HG02870 (cell line): ENCODE data around the gene KIFC3.
"Not testable (repeated sequence)": the region's sequence is repeated elsewhere in the genome, so short reads cannot be mapped to it uniquely, and the experiment has no call there.

Experiments
- ATAC-seq: cut with Tn5 transposase; IDR thresholded peaks from one replicate; pipeline ENCODE4 v1.9.1; 2021; ENCODE audit warnings: mild to moderate bottlenecking, moderate library complexity; ENCODE audit not compliant: unreplicated experiment

KIFC3 gene, protein sequence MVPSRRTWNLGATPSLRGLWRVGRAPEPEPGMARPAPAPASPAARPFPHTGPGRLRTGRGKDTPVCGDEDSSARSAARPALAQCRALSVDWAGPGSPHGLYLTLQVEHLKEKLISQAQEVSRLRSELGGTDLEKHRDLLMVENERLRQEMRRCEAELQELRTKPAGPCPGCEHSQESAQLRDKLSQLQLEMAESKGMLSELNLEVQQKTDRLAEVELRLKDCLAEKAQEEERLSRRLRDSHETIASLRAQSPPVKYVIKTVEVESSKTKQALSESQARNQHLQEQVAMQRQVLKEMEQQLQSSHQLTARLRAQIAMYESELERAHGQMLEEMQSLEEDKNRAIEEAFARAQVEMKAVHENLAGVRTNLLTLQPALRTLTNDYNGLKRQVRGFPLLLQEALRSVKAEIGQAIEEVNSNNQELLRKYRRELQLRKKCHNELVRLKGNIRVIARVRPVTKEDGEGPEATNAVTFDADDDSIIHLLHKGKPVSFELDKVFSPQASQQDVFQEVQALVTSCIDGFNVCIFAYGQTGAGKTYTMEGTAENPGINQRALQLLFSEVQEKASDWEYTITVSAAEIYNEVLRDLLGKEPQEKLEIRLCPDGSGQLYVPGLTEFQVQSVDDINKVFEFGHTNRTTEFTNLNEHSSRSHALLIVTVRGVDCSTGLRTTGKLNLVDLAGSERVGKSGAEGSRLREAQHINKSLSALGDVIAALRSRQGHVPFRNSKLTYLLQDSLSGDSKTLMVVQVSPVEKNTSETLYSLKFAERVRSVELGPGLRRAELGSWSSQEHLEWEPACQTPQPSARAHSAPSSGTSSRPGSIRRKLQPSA

DNA sequence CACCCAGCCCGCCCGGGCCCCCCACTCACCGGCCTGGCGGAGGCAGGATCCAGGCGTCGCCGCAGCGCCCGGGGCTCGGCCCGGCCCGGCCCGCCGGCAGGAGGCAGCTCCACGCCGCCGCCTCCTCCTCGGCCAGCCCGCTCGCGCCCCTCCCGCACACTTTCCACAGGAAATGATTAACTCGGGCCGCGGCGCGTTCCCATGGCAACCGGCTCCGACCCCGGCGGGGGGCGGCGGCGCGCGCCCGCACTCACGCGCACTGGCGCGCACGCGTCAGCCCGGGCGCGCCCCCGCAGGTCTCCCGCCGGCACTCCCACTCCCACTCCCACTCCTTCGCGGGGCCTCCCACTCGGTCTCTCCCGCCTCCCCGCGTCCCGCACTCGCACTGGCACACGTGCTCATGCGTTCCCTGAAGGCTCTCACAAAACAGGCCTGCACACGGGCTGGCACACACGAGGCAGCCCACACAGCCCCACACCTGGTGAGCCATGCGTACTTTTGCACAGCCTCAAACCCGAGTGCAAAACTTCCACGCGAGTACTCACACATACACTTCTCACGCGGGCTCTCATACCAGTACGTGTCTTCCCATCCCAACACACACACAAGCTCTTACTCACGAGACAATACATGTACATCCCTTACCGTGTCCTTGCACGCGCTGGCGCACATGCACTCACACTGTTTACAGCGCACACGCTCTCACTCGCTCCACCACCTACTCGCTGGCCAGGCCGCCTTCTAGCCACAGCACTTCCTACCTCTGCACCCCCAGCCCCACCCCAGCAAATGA is at the start of gene KIFC3:
Gene KIFC3 (minus strand): TSS at position 151 of the 793 bp plus-strand sequence. CDS start 4,248 bp downstream, outside the sequence.
- no peak for ATAC-seq

DNA sequence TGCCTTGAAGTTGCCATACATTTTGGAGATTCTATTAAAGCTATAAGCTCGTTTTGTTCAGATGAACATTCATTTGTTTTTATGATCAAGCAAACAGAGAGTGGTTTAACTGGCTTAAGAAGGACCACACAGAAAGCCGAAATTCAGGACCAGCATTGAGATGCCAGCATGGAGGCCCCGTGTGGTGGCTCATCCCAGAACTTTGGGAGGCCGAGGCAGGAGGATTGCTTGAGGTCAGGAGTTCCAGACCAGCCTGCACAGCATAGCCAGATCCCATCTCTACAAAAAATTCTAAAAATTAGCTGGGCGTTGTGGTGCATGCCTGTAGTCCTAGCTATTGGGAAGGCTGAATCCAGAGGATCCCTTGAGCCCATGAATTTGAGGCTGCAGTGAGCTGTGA is 45.9 kb upstream of the KIFC3 start:
- ATAC-seq = no peak

DNA sequence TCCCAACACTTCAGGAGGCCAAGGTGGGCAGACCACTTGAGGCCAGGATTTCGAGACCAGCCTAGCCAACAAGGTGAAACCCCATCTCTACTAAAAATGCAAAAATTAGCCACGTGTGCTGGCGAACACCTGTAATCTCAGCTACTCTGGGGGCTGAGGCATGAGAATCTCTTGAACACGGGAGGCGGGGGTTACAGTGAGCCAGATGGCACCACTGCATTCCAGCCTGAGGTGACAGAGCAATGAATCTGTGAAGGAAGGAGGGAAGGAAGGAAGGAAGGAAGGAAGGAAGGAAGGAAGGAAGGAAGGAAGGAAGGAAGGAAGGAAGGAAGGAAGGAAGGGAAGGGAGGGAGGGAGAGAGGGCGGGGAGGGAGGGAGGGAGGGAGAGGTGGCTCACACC is 44.6 kb upstream of the KIFC3 start:
- ATAC-seq = not testable (repeated sequence)

DNA sequence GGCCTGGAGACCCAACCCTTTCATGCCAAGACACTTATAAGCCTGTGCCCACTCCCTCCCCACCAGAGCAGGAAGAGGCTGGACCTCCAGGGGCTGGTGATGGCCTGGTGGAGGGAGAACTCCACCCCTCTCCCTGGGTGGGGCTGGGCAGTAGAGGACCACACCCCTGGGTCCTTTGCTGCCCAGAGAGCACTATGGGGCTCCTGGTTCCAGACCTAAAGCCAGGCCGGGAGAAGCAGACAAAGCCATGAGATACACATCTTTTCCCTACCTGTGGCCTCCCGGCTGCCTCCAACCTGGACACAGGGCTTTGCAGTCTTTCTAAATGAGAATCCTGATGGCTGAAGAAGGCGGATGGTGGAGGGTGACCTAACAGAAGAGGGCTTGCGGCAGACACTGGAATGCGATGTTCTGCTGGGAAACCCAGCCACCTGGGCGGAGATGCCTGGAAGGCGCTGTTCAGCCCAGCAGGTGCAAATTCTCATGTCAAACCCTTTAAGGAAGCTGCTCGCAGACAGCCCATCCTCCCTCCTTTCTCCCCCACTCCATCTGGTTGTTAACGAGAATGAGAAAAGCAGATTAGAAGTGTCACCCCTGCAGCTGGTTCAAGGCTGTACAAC is 43.9 kb upstream of the KIFC3 start:
- no peak for ATAC-seq

DNA sequence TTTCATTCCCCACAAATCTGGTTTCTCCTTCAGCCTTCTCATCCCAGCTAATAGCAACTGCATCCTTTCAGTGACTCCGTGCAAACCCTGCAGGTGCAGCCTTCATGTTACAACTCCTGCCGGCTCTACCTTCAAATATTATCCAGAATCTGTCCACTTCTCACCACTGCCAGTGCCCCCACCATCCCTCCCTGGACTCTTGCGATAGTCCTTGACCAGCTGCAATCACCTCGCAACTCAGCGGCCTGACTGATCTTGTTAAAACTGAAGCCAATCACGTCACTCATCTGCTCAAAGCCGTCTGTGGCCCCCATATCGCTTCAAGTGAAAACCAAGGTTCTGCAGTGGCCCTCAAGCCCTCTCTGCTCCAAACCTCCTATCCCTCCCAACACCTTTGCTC is 42.8 kb upstream of the KIFC3 start:
- no peak for ATAC-seq

DNA sequence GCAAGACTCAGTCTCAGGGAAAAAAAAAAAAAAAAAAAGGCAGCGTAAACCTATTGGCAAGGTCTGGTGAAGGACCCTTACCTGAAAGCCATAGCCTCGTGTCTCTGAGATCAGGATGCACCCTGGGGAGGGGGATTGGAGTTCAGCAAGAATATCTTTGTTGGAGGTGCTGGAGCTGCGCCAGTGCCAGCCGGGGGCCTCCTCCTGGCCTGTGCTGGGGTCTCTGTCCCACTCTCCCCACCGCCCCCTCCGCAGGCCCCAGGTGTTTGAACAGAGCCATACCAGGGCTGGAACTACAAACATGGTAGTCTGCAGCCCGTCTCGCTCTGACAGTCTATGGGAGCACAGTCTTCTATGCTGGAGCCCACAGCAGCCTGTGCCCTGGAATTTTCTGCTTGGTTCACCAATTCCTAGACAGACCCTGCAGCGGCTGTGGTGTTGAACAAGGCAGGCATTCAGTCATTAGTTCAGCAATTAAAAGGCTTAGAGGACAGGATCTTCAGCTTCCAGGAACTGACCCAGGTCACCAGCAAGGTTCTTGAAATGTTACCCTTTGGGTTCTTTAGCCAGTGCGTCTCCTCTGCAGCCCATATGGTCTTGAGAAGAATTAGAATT is 42.2 kb upstream of the KIFC3 start:
- ATAC-seq = no peak

DNA sequence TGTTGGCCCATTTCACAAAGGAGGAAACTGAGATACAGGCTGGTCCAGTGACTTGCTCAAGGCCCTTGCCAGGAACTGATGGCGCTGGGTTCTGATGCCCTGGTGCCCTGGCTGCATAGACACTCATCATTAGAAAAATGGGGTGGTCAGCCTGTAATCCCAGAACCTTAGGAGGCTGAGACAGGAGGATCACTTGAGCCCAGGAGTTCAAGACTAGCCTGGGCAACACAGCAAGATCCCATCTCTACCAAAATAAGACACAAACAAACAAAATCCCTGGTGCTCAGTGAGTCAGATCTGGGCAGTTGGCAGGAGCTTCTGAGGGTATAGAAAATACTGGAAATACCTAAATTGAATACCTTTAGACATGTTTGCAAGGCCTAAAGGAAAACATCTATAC is 41.1 kb upstream of the KIFC3 start:
- ATAC-seq = no peak

DNA sequence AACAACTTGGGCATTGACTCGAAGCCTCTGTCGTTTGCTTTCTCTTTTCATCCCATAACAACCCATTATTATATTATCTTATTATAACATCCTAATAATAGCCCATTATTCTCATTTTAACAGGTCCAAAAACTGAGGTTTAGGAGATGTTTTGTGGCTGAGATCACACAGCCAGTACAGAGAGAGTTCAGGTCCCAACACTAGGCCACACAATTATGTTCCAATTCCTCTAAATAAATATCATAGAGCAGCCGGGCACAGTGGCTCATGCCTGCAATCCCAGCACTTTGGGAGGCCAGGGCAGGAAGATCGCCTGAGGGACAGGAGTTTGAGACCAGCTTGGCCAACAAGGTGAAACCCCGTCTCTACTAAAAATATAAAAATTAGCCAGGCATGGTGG is 40.3 kb upstream of the KIFC3 start:
- no peak for ATAC-seq

DNA sequence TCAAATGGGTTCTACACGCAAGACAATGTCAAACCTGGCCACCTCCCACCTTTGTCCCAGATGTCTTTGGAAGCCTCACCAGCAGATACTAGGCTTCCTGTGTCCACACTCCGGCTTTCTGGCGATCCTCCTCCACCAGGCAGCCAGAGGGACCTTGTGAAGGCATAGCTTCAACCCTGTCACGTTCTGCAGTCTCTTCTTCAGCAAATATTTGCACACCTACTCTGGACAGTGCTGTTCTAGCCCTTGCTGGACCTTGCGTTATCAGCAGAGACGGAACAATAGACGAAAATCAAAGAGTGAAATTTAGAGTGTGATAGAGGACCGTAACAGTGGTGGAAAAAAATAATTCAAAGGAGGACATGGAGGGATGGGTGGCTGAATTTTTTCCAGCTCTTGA is 38.5 kb upstream of the KIFC3 start:
- ATAC-seq = no peak

DNA sequence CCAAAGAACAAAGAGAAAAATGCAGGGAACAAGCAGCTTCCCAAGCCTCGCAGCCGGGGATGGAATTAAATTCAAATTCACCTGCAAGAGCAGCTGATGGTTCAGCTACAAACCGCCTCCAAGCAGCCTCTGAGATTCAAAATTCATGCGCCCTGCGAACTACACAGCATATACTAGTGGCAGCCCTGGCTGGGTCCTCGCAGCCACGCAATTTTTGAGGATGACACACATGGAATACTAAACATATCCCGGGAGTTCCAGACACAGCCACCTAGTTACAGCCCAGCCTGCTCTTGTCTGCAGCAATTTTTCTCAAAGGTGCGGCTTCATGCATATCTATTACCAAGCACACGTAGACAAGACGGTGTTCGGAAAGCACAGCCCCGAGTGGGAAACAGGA is 35.9 kb upstream of the KIFC3 start:
- ATAC-seq = no peak

DNA sequence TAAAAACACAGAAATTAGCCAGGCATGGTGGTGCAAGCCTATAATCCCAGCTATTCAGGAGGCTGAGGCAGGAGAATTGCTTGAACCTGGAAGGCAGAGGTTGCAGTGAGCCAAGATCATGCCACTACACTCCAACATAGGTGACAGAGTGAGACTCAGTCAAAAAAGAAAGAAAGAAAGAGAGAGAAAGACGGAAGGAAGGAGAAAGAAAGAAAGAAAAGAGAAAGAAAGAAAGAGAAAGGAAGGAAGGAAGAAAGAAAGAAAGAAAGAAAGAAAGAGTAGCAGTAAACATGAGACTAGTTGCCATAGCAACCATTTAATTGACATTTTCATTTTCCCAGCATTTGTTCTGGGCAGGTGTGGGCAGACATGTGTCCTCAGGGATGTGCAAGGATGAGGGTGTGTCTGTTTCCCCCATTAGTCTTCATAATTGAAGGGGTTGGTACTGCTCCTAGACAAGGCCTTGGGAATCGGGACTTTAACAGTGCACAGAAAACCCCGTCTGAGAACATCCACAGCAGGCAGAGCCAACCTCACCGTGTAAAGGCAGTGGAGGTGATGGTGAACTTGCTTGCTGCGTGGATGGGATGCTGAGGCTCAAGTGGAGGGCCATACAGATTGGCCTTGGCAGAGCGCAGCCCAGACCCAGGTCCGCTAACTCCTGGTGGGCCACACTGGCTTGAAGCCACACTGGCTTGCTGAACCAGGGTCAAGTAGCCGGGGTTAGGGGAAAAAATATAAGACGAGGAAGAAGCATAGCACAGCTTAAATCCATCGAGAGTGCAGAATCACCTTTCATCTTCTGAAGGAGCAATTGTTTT is 35.2 kb upstream of the KIFC3 start:
- ATAC-seq = no peak

DNA sequence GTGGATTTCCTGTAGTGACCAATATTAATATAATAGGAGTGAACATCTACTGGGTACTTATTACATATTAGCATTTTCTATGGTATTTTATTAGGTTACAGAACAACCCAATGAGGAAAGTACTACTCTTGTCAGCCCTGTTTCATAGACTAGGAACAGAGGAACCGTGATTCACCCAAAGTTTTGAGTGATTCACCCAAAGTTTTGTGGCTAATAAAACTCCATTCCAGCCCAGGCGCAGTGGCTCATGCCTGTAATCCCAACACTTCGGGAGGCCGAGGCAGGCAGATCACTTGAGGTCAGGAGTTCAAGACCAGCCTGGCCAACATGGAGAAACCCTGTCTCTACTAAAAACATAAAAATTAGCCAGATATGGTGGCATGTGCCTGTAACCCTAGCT is 33.1 kb upstream of the KIFC3 start:
- not testable (repeated sequence) for ATAC-seq

DNA sequence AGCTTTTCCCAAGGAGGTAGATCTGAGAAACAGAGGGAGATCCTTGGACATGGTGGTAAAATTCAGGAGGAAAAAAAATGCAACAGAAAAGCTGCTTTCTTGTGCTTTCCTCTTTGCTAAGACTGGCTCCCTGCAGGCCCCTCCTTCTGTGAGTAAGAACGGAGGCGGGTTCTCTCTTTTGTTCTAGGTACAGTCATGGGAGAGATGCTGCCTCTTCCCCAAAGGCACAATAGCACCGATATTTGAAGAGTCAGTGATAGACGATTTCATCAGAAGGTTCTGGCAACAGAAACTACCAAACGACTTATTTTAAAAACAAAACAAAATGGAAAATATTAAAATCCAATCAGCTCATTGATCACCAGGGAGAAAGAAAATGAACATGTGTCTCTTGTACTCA is 32.6 kb upstream of the KIFC3 start:
- ATAC-seq = no peak

DNA sequence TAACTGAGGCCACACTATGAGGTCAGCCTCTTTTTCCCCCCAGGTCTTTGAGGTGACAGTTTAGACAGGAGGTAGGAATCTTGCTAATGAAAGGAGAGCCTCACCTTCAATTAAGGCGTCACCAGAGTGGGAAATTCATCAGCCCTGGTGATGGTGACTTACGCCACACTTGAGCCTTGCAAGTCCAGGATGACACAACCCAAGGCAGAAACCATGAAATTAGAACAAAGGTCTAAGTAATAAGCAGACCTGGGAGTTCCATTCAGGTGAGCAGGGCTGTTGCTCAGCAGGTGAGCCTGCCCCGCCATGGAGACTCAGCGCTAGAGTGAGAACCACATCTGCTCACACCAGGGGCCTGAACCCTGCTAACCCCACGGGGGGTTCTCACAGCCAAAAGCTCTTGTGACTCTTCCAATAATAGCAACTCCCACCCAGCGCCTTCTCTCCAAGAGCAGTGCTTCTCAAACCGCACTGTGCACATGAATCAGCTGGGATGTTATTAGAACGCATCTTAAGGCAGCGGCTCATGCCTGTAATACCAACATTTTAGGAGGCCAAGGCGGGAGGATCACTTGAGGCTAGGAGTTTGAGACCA is 28.7 kb upstream of the KIFC3 start:
- no peak for ATAC-seq

DNA sequence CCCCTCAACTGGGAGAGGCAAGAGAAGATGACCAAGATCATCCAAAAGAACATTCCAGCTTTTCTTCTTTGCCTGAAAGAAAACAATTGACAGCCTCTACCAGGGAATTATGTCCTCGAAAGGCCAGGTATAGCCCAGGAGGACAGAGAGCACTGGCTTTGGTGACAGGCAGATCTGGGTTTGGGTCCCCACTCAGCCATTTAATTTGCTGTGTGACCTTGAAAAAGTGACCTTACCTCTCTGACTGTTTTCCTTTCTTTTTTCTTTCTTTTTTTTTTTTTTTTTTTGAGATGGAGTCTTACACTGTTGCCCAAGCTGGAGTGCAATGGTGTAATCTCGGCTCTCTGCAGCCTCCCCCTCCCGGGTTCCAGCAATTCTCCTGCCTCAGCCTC is 27.7 kb upstream of the KIFC3 start:
- ATAC-seq = no peak

DNA sequence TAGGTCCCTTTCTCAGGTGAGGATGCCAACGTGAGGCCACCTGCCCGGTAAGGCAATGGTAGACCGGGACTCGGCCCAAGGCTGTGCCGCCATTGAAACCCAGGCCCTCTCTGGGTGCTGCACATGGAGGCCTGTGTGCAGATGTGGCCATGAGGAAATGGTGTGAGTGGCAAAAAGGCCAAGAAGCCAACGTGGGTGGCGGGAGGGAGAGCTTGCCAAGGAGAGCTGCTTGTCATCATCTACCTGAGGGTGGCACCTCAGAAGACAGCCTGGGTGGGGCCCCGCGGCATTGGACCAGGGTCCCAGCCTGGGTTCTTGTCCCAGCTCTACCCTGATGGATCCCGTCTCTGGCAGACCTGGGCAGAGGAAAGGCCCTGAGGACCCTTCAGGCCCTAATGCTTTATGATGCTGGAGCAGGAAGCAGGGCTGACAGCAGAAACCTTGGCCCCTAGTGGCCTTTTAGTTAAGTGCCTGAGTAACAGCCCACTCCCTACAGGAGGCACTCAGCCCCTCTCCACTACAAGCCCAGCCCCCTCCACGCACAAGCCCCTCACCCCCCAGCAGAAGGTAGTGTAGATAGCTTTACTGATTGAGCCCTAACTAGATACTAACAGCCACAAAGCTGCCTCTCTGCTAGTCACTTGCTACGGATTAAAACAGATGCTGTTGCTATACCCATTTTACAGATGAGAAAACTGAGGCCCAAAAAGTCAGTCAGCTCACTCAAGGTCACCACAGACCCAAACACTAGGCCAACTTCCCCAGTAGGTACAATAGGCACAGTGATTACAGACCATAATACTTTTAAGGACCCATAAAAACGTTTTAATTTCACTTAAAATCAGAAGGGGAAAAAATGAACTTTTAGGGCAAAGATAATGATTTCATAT is 26.2 kb upstream of the KIFC3 start:
- no peak for ATAC-seq

DNA sequence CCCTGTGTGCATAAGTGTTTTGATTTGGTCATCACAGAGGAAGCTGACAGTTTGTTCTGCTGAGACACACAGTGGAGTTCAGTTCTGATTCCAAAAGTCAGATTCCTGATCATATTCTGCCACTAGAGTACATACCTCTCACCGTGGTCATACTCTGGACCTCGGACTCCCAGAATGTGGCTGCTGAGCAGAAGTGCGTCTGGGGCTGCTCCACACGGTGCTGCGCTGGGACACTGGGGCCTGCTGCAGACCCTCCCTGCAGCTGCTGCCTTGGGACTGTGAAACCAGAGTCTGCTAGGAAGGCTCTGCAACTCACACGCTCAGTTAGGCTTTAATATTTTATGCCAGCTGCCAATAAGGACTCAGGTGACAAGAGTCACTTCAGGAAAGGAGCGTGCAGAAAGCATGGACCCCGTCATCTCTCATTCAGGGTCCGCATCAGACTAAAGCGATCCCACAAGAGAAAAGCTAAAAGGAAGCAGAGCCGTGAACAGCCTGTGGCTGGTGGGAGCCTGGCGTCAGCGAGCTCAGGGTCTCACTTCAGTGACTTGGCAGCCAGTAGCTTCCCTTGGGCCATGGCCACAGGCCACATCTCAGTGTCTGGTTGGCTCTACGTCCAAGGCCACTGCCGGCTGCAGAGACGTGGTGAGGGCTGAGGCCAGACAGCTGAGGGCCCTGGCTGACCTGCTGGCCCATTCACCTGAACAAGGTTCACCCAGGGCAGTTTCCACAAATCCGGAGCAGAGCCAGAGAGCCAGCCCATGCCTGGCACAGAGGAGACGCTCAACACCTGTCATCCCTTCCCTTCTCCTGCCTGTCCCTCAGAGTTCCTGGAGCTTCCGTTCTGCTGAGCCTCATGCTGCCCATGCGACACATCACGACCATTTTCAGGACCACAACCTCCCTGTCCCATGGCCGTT is 24.7 kb upstream of the KIFC3 start:
- ATAC-seq = no peak
